Liver (tissue), 9 donors: ENCODE results near the gene GAD1. TPM values are rescaled to one million over a fixed set of nuclear protein-coding genes. Genes with fewer than 3 reads are reported as not detected.

Experiments used
- DNase-seq: peaks from one replicate; pipeline ENCODE4 v3.0.0-alpha.2; 2017; ENCODE audit warnings: low spot score
- H3K27ac ChIP-seq, 2 donors: one replicate each; pipeline ENCODE4 v1.7.0; 2013; ENCODE audit warnings: inconsistent platforms in 2 of 2, low read length in 2 of 2, control low read depth in 1 of 2, low read depth in 1 of 2, mild to moderate bottlenecking in 1 of 2
- H3K27me3 ChIP-seq, 4 donors: one replicate each; pipeline versions ENCODE4 v1.6.1 to v1.7.0; 2013; ENCODE audit warnings: low read length in 3 of 4, inconsistent platforms in 1 of 4, mild to moderate bottlenecking in 1 of 4, moderate library complexity in 1 of 4; ENCODE audit not compliant: control insufficient read depth in 4 of 4, insufficient read depth in 4 of 4
- H3K36me3 ChIP-seq, 4 donors: one replicate each; pipeline versions ENCODE4 v1.6.1 to v1.7.0; 2013; ENCODE audit warnings: low read length in 3 of 4, mild to moderate bottlenecking in 3 of 4, low read depth in 1 of 4, moderate library complexity in 1 of 4; ENCODE audit not compliant: control insufficient read depth in 4 of 4, insufficient read depth in 3 of 4
- H3K4me1 ChIP-seq, 4 donors: one replicate each; pipeline versions ENCODE4 v1.6.1 to v1.7.0; 2013; ENCODE audit warnings: low read length in 3 of 4, mild to moderate bottlenecking in 3 of 4, moderate library complexity in 1 of 4; ENCODE audit not compliant: control insufficient read depth in 4 of 4, insufficient read depth in 4 of 4
- H3K4me3 ChIP-seq, 3 donors: one replicate each; pipeline versions ENCODE4 v1.6.1 to v1.7.0; 2013; ENCODE audit warnings: low read length in 3 of 3, control low read depth in 1 of 3, low read depth in 1 of 3, mild to moderate bottlenecking in 1 of 3
- H3K9ac ChIP-seq, 2 donors: one replicate each; pipeline ENCODE4 v1.7.0; 2013; ENCODE audit warnings: low read length in 2 of 2, mild to moderate bottlenecking in 2 of 2, moderate library complexity in 2 of 2, control low read depth in 1 of 2, low read depth in 1 of 2
- H3K9me3 ChIP-seq, 4 donors: one replicate each; pipeline versions ENCODE4 v1.6.1 to v1.7.0; 2013; ENCODE audit warnings: low read length in 3 of 4; ENCODE audit not compliant: control insufficient read depth in 4 of 4
- CTCF ChIP-seq: fragments of 150-350 bp; IDR thresholded peaks from 2 replicates; pipeline ENCODE4 v1.5.1; 2017; ENCODE audit warnings: improper control_type of control experiment, low read depth, low read length; ENCODE audit not compliant: missing input control
- EGR1 ChIP-seq, 2 donors: IDR thresholded peaks; 2 replicates each; pipeline ENCODE4 v1.6.1; 2016 to 2018; ENCODE audit warnings: antibody characterized with exemption in 2 of 2, low read depth in 2 of 2
- FOXA1 ChIP-seq: IDR thresholded peaks from 2 replicates; pipeline ENCODE4 v1.6.1; 2016; ENCODE audit warnings: antibody characterized with exemption
- FOXA2 ChIP-seq: IDR thresholded peaks from 2 replicates; pipeline ENCODE4 v1.6.1; 2016; ENCODE audit warnings: antibody characterized with exemption
- GABPA ChIP-seq, 2 donors: IDR thresholded peaks in 1 of 2; conservative IDR thresholded peaks in 1 of 2; 2 replicates each; pipeline ENCODE4 v1.6.1; 2016; ENCODE audit warnings: antibody characterized with exemption in 2 of 2, mild to moderate bottlenecking in 1 of 2, moderate library complexity in 1 of 2
- HNF4A ChIP-seq, 2 donors: conservative IDR thresholded peaks; 2 replicates each; pipeline ENCODE4 v1.6.1; 2016; ENCODE audit warnings: antibody characterized with exemption in 2 of 2, mild to moderate bottlenecking in 2 of 2
- HNF4G ChIP-seq: IDR thresholded peaks from 2 replicates; pipeline ENCODE4 v1.6.1; 2016; ENCODE audit warnings: antibody characterized with exemption
- JUND ChIP-seq, 2 donors: IDR thresholded peaks; 2 replicates each; pipeline ENCODE4 v1.6.1; 2016; ENCODE audit warnings: antibody characterized with exemption in 2 of 2
- NR2F2 ChIP-seq: IDR thresholded peaks from 2 replicates; pipeline ENCODE4 v1.6.1; 2016; ENCODE audit warnings: antibody characterized with exemption
- RAD21 ChIP-seq, 2 donors: IDR thresholded peaks; 2 replicates each; pipeline ENCODE4 v1.6.1; 2016; ENCODE audit warnings: antibody characterized with exemption in 2 of 2, mild to moderate bottlenecking in 2 of 2
- REST ChIP-seq: IDR thresholded peaks from 2 replicates; pipeline ENCODE4 v1.6.1; 2016; ENCODE audit warnings: antibody characterized with exemption, mild to moderate bottlenecking
- RXRA ChIP-seq, 2 donors: IDR thresholded peaks; 2 replicates each; pipeline ENCODE4 v1.6.1; 2017 to 2018; ENCODE audit warnings: antibody characterized with exemption in 2 of 2, mild to moderate bottlenecking in 1 of 2
- SP1 ChIP-seq: IDR thresholded peaks from 2 replicates; pipeline ENCODE4 v1.6.1; 2018; ENCODE audit warnings: antibody characterized with exemption, mild to moderate bottlenecking
- TAF1 ChIP-seq: conservative IDR thresholded peaks from 2 replicates; pipeline ENCODE4 v1.6.1; 2016; ENCODE audit warnings: antibody characterized with exemption, mild to moderate bottlenecking
- YY1 ChIP-seq: IDR thresholded peaks from 2 replicates; pipeline ENCODE4 v1.6.1; 2016; ENCODE audit warnings: antibody characterized with exemption, mild to moderate bottlenecking
- WGBS: extraction: QIAGEN DNeasy Blood & Tissue Kit; methylation state at CpG from one replicate; pipeline ENCODE4 v1.1.7; 2013; 5-methylcytosine and 5-hydroxymethylcytosine counted together
- polyA plus RNA-seq, 2 donors: library from polyadenylated mRNA; stranded (reverse) in 1 of 2; unstranded in 1 of 2; fragments of 200-250 nt in 1 of 2; fragments of >200 nt in 1 of 2; fragmentation: Nextera tagmentation in 1 of 2; extraction: Ambion mirVana in 1 of 2; gene quantifications; one replicate each; pipeline versions ENCODE4 v1.2.1 to v1.2.3, GENCODE V29; 2013 to 2015
- total RNA-seq, 2 donors: library from RNA; depleted of rRNA; stranded (reverse); fragments of >200 nt; gene quantifications; one replicate each; pipeline ENCODE4 v1.2.3, GENCODE V29; 2014
- TF ChIP-seq, protein P1 (sequence below): IDR thresholded peaks from 2 replicates; pipeline ENCODE4 v1.6.1; 2016; ENCODE audit warnings: antibody characterized with exemption
- TF ChIP-seq, protein P2 (sequence below): IDR thresholded peaks from 2 replicates; pipeline ENCODE4 v1.6.1; 2016; ENCODE audit warnings: antibody characterized with exemption
- TF ChIP-seq, protein P3 (sequence below): IDR thresholded peaks from 2 replicates; pipeline ENCODE4 v1.6.1; 2016; ENCODE audit warnings: antibody characterized with exemption
- donor health status: healthy.
- donor health status: healthy.
- donor health status: healthy.
- donor health status: healthy.
- donor health status: healthy.

Gene GAD1
- total and polyA plus RNA-seq, 4 donors, result 0.08 to 0.19 TPM; not detected in 2

- TF ChIP-seq FOXA2 (no peak), JUND (IDR thresholded peaks at IDR 0.05) (no peak), HNF4G (no peak), EGR1 (IDR thresholded peaks at IDR 0.05; ENCODE audit: low read depth in 2 of 2) (no peak), GABPA (IDR thresholded peaks at IDR 0.05 in 1 of 2, conservative IDR thresholded peaks at IDR 0.05 in 1 of 2) (no peak), REST (no peak), CTCF (no peak), RXRA (IDR thresholded peaks at IDR 0.05) (no peak), NR2F2 (no peak), RAD21 (IDR thresholded peaks at IDR 0.05) (no peak), TAF1 (no peak), YY1 (no peak), FOXA1 (no peak), HNF4A (conservative IDR thresholded peaks at IDR 0.05) (no peak), SP1 (no peak)
- TF ChIP-seq, protein P1, sequence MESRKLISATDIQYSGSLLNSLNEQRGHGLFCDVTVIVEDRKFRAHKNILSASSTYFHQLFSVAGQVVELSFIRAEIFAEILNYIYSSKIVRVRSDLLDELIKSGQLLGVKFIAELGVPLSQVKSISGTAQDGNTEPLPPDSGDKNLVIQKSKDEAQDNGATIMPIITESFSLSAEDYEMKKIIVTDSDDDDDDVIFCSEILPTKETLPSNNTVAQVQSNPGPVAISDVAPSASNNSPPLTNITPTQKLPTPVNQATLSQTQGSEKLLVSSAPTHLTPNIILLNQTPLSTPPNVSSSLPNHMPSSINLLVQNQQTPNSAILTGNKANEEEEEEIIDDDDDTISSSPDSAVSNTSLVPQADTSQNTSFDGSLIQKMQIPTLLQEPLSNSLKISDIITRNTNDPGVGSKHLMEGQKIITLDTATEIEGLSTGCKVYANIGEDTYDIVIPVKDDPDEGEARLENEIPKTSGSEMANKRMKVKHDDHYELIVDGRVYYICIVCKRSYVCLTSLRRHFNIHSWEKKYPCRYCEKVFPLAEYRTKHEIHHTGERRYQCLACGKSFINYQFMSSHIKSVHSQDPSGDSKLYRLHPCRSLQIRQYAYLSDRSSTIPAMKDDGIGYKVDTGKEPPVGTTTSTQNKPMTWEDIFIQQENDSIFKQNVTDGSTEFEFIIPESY, result no peak
- TF ChIP-seq, protein P2, sequence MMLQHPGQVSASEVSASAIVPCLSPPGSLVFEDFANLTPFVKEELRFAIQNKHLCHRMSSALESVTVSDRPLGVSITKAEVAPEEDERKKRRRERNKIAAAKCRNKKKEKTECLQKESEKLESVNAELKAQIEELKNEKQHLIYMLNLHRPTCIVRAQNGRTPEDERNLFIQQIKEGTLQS, result no peak
- TF ChIP-seq, protein P3, sequence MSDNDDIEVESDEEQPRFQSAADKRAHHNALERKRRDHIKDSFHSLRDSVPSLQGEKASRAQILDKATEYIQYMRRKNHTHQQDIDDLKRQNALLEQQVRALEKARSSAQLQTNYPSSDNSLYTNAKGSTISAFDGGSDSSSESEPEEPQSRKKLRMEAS, result no peak
- 88% methylated on average over 6 of the region's 6 CpGs for WGBS
- no peaks in the 10 kb centered on the region for H3K9me3 ChIP-seq
- peaks cover 0 to 6% (median 4%) of the 10 kb centered on the region in 4 donors for H3K4me1 ChIP-seq
- H3K36me3 ChIP-seq, result no peaks in the 10 kb centered on the region
- H3K9ac ChIP-seq, result no peak overlapping the region
- peaks cover 0 to 8% (median 4%) of the 10 kb centered on the region in 4 donors for H3K27me3 ChIP-seq
- no peak overlapping the region for H3K4me3 ChIP-seq
- no peak for DNase-seq
- H3K27ac ChIP-seq, result no peak overlapping the region
Measured at GRCh38 chr2:170827841-170828532, 11.3 kb downstream of the GAD1 start.
